NCI-H146 treated with DMSO at 0.1 percent for 48 hours (cell line): ENCODE data around the gene SGSM2.
A peak's percentile ranks its signal among the peaks of the same experiment; 100 is the strongest.
"Not testable (repeated sequence)": the region's sequence is repeated elsewhere in the genome, so short reads cannot be mapped to it uniquely, and the experiment has no call there.

Experiments
- DNase-seq: peaks from one replicate; lab custom pipeline; 2025; ENCODE audit not compliant: unreplicated experiment; lab: John Stamatoyannopoulos, UW

Gene SGSM2

GRCh38 chr17:2336852-2337543 lies at the start of gene SGSM2:
SGSM2 (plus strand) TSS chr17:2337501; CDS start chr17:2337689, 188 bp downstream.
- DNase-seq, result peak; percentile 52

- DNase-seq, result no peak
Measured at GRCh38 chr17:2289878-2290478, 47.3 kb upstream of the SGSM2 start.

- DNase-seq, result no peak
Measured at GRCh38 chr17:2292100-2292499, 45.2 kb upstream of the SGSM2 start.

GRCh38 chr17:2295575-2295974 lies 41.7 kb upstream of the SGSM2 start:
- no peak for DNase-seq

- no peak for DNase-seq
Measured at GRCh38 chr17:2297023-2297422, 40.3 kb upstream of the SGSM2 start.

- no peak for DNase-seq
Measured at GRCh38 chr17:2299136-2299535, 38.2 kb upstream of the SGSM2 start.

GRCh38 chr17:2299756-2300155 lies 37.5 kb upstream of the SGSM2 start:
- no peak for DNase-seq

- no peak for DNase-seq
Measured at GRCh38 chr17:2302778-2303203, 34.5 kb upstream of the SGSM2 start.

GRCh38 chr17:2303204-2304188 lies 33.8 kb upstream of the SGSM2 start, which contains the start of the genes SMG6 and SRR:
SMG6 (minus strand) TSS chr17:2303785; CDS start chr17:2303720, 65 bp downstream.
SRR (plus strand) TSS chr17:2303950; CDS start chr17:2315561, 11,611 bp downstream.
- DNase-seq, result peak; percentile 76

GRCh38 chr17:2304931-2305330 lies 32.4 kb upstream of the SGSM2 start:
- DNase-seq, result no peak

GRCh38 chr17:2309338-2310154 lies 27.8 kb upstream of the SGSM2 start:
- no peak for DNase-seq

GRCh38 chr17:2312736-2313135 lies 24.6 kb upstream of the SGSM2 start:
- no peak for DNase-seq

- DNase-seq, result not testable (repeated sequence)
Measured at GRCh38 chr17:2316916-2317205, 20.4 kb upstream of the SGSM2 start.

- no peak for DNase-seq
Measured at GRCh38 chr17:2317796-2318195, 19.5 kb upstream of the SGSM2 start.

- no peak for DNase-seq
Measured at GRCh38 chr17:2319051-2319450, 18.2 kb upstream of the SGSM2 start.

- DNase-seq, result no peak
Measured at GRCh38 chr17:2321399-2321798, 15.9 kb upstream of the SGSM2 start.

- DNase-seq, result no peak
Measured at GRCh38 chr17:2323629-2324314, 13.5 kb upstream of the SGSM2 start.

GRCh38 chr17:2331303-2331702 lies 6.0 kb upstream of the SGSM2 start:
- DNase-seq, result no peak

- DNase-seq, result no peak
Measured at GRCh38 chr17:2335726-2336214, 1.5 kb upstream of the SGSM2 start.
